ENCODE measurements around the gene GRID2. TPM values are rescaled to one million over a fixed set of nuclear protein-coding genes. Genes with fewer than 3 reads are reported as not detected.

GRID2 gene
- total and polyA plus RNA-seq, 7 experiments from 2014 or later = not detected

- H3K36me3 ChIP-seq (ENCODE audit: control insufficient read depth in 2 of 3, insufficient read depth in 3 of 3, low read length in 3 of 3) = no peaks in the 10 kb centered on the region
- intact Hi-C loops (cut with micrococcal nuclease) = no loop called here
- CTCF ChIA-PET = no interaction called here
Measured at GRCh38 chr4:93337196-93337595, 1033.4 kb downstream of the GRID2 start.

DNA sequence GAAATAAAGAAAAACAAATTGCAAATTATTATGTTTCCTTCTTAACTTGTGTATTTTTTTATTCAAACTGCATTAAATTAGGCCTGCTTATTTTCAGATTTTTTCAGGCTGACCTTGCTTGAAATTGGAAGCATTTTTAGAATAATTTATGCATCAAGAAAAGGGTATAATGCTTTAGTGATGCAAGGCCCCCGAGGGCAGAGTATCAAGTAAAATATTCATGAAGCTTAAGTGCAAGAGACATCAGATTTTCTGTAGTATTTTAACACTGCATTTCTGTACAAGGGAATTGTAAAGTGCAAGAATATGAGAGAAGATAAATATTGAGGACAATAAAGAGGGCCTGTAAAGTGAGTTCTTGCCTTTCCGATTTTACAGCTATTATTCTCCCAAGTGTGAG lies 1039.0 kb downstream of the GRID2 start:
- intact Hi-C loops (cut with micrococcal nuclease) = no loop called here
- POLR2A ChIA-PET = no interaction called here

More at GRCh38 chr4:93337196-93337595, 1033.4 kb downstream of the GRID2 start:
- no peaks in the 10 kb centered on the region for H3K4me1 Mint-ChIP-seq
- H3K27ac ChIP-seq (ENCODE audit: low read depth, low read length) = no peak overlapping the region
- no peak overlapping the region for H3K4me3 Mint-ChIP-seq
- no peaks in the 10 kb centered on the region for H3K27me3 ChIP-seq (ENCODE audit: control insufficient read depth in 2 of 2, insufficient read depth in 2 of 2, low read length in 2 of 2)
- ATAC-seq (no peak), DNase-seq (no peak)
- H3K36me3 Mint-ChIP-seq = no peaks in the 10 kb centered on the region
- no peaks in the 10 kb centered on the region for H3K27me3 Mint-ChIP-seq
- H3K4me3 ChIP-seq (ENCODE audit: low read length) = no peak overlapping the region
- peaks cover 0 to 5% (median 0%) of the 10 kb centered on the region in 11 donors for H3K9me3 Mint-ChIP-seq
- H3K27ac Mint-ChIP-seq = no peak overlapping the region
- no peaks in the 10 kb centered on the region for H3K9me3 ChIP-seq (ENCODE audit: control insufficient read depth in 2 of 3, low read length in 3 of 3)
- POLR2A ChIA-PET = no interaction called here
- H3K4me1 ChIP-seq (ENCODE audit: control insufficient read depth in 2 of 2, insufficient read depth in 2 of 2, low read length in 2 of 2) = no peaks in the 10 kb centered on the region

GRCh38 chr4:93346840-93347239 lies 1043.1 kb downstream of the GRID2 start:
- H3K4me3 Mint-ChIP-seq = no peak overlapping the region
- ChIA-PET CTCF (no interaction called here), POLR2A (no interaction called here)
- no peak for ATAC-seq
- H3K9me3 ChIP-seq (ENCODE audit: control insufficient read depth in 2 of 3, low read length in 3 of 3) = no peaks in the 10 kb centered on the region
- no peak overlapping the region for H3K4me3 ChIP-seq (ENCODE audit: low read length)
- no peaks in the 10 kb centered on the region for H3K36me3 ChIP-seq (ENCODE audit: control insufficient read depth in 2 of 3, insufficient read depth in 3 of 3, low read length in 3 of 3)
- no peaks in the 10 kb centered on the region for H3K27me3 Mint-ChIP-seq
- DNase-seq = no peak
- intact Hi-C loops (cut with micrococcal nuclease) = no loop called here
- H3K27ac Mint-ChIP-seq = no peak overlapping the region
- H3K4me1 Mint-ChIP-seq = no peaks in the 10 kb centered on the region
- peaks cover 0 to 12% (median 2%) of the 10 kb centered on the region in 11 donors for H3K9me3 Mint-ChIP-seq
- no peaks in the 10 kb centered on the region for H3K36me3 Mint-ChIP-seq
- H3K27ac ChIP-seq (ENCODE audit: low read depth, low read length) = no peak overlapping the region
- no peaks in the 10 kb centered on the region for H3K27me3 ChIP-seq (ENCODE audit: control insufficient read depth in 2 of 2, insufficient read depth in 2 of 2, low read length in 2 of 2)
- no peaks in the 10 kb centered on the region for H3K4me1 ChIP-seq (ENCODE audit: control insufficient read depth in 2 of 2, insufficient read depth in 2 of 2, low read length in 2 of 2)

More for the DNA sequence above, 1039.0 kb downstream of the GRID2 start:
- no peaks in the 10 kb centered on the region for H3K27me3 Mint-ChIP-seq
- H3K27ac Mint-ChIP-seq = no peak overlapping the region
- H3K36me3 Mint-ChIP-seq = no peaks in the 10 kb centered on the region
- H3K4me3 Mint-ChIP-seq = no peak overlapping the region
- H3K27ac ChIP-seq (ENCODE audit: low read depth, low read length) = no peak overlapping the region
- H3K4me3 ChIP-seq (ENCODE audit: low read length) = no peak overlapping the region
- ATAC-seq = no peak
- H3K36me3 ChIP-seq (ENCODE audit: control insufficient read depth in 2 of 3, insufficient read depth in 3 of 3, low read length in 3 of 3) = no peaks in the 10 kb centered on the region
- no peaks in the 10 kb centered on the region for H3K9me3 ChIP-seq (ENCODE audit: control insufficient read depth in 2 of 3, low read length in 3 of 3)
- no peaks in the 10 kb centered on the region for H3K27me3 ChIP-seq (ENCODE audit: control insufficient read depth in 2 of 2, insufficient read depth in 2 of 2, low read length in 2 of 2)
- DNase-seq = no peak
- H3K4me1 Mint-ChIP-seq = no peaks in the 10 kb centered on the region
- CTCF ChIA-PET = no interaction called here
- peaks cover 0 to 9% (median 0%) of the 10 kb centered on the region in 11 donors for H3K9me3 Mint-ChIP-seq
- H3K4me1 ChIP-seq (ENCODE audit: control insufficient read depth in 2 of 2, insufficient read depth in 2 of 2, low read length in 2 of 2) = no peaks in the 10 kb centered on the region

GRCh38 chr4:93348896-93349295 lies 1045.1 kb downstream of the GRID2 start:
- H3K36me3 ChIP-seq (ENCODE audit: control insufficient read depth in 2 of 3, insufficient read depth in 3 of 3, low read length in 3 of 3) = no peaks in the 10 kb centered on the region
- no peaks in the 10 kb centered on the region for H3K9me3 ChIP-seq (ENCODE audit: control insufficient read depth in 2 of 3, low read length in 3 of 3)
- ATAC-seq (no peak), DNase-seq (no peak)
- Mint-ChIP-seq H3K9me3 (peaks cover 0 to 17% (median 2%) of the 10 kb centered on the region in 11 donors), H3K27ac (no peak overlapping the region), H3K36me3 (peaks cover 0 to 4% (median 0%) of the 10 kb centered on the region in 5 donors), H3K4me3 (no peak overlapping the region), H3K4me1 (no peaks in the 10 kb centered on the region), H3K27me3 (no peaks in the 10 kb centered on the region)
- ChIA-PET POLR2A (no interaction called here), CTCF (no interaction called here)
- no peaks in the 10 kb centered on the region for H3K4me1 ChIP-seq (ENCODE audit: control insufficient read depth in 2 of 2, insufficient read depth in 2 of 2, low read length in 2 of 2)
- H3K27me3 ChIP-seq (ENCODE audit: control insufficient read depth in 2 of 2, insufficient read depth in 2 of 2, low read length in 2 of 2) = no peaks in the 10 kb centered on the region
- no peak overlapping the region for H3K27ac ChIP-seq (ENCODE audit: low read depth, low read length)
- no peak overlapping the region for H3K4me3 ChIP-seq (ENCODE audit: low read length)
- intact Hi-C loops (cut with micrococcal nuclease) = no loop called here

GRCh38 chr4:93351846-93352245 lies 1048.1 kb downstream of the GRID2 start:
- peaks cover 0 to 16% (median 2%) of the 10 kb centered on the region in 11 donors for H3K9me3 Mint-ChIP-seq
- H3K27me3 ChIP-seq (ENCODE audit: control insufficient read depth in 2 of 2, insufficient read depth in 2 of 2, low read length in 2 of 2) = no peaks in the 10 kb centered on the region
- ATAC-seq = no peak
- H3K4me3 Mint-ChIP-seq = no peak overlapping the region
- intact Hi-C loops (cut with micrococcal nuclease) = no loop called here
- H3K4me1 Mint-ChIP-seq = no peaks in the 10 kb centered on the region
- no peaks in the 10 kb centered on the region for H3K4me1 ChIP-seq (ENCODE audit: control insufficient read depth in 2 of 2, insufficient read depth in 2 of 2, low read length in 2 of 2)
- H3K4me3 ChIP-seq (ENCODE audit: low read length) = no peak overlapping the region
- ChIA-PET POLR2A (no interaction called here), CTCF (no interaction called here)
- H3K36me3 Mint-ChIP-seq = peaks cover 0 to 4% (median 0%) of the 10 kb centered on the region in 5 donors
- no peaks in the 10 kb centered on the region for H3K9me3 ChIP-seq (ENCODE audit: control insufficient read depth in 2 of 3, low read length in 3 of 3)
- H3K27ac Mint-ChIP-seq = no peak overlapping the region
- no peaks in the 10 kb centered on the region for H3K27me3 Mint-ChIP-seq
- no peak for DNase-seq
- H3K27ac ChIP-seq (ENCODE audit: low read depth, low read length) = no peak overlapping the region
- H3K36me3 ChIP-seq (ENCODE audit: control insufficient read depth in 2 of 3, insufficient read depth in 3 of 3, low read length in 3 of 3) = no peaks in the 10 kb centered on the region

GRCh38 chr4:93355411-93355810 lies 1051.6 kb downstream of the GRID2 start:
- Mint-ChIP-seq H3K4me1 (no peaks in the 10 kb centered on the region), H3K27me3 (no peaks in the 10 kb centered on the region), H3K27ac (no peak overlapping the region), H3K9me3 (peaks cover 0 to 12% (median 2%) of the 10 kb centered on the region in 11 donors), H3K4me3 (no peak overlapping the region), H3K36me3 (peaks cover 0 to 4% (median 0%) of the 10 kb centered on the region in 5 donors)
- no peak for DNase-seq
- no peaks in the 10 kb centered on the region for H3K4me1 ChIP-seq (ENCODE audit: control insufficient read depth in 2 of 2, insufficient read depth in 2 of 2, low read length in 2 of 2)
- H3K4me3 ChIP-seq (ENCODE audit: low read length) = no peak overlapping the region
- ChIA-PET POLR2A (no interaction called here), CTCF (no interaction called here)
- no peak overlapping the region for H3K27ac ChIP-seq (ENCODE audit: low read depth, low read length)
- H3K36me3 ChIP-seq (ENCODE audit: control insufficient read depth in 2 of 3, insufficient read depth in 3 of 3, low read length in 3 of 3) = no peaks in the 10 kb centered on the region
- no peak for ATAC-seq
- intact Hi-C loops (cut with micrococcal nuclease) = no loop called here
- H3K9me3 ChIP-seq (ENCODE audit: control insufficient read depth in 2 of 3, low read length in 3 of 3) = no peaks in the 10 kb centered on the region
- H3K27me3 ChIP-seq (ENCODE audit: control insufficient read depth in 2 of 2, insufficient read depth in 2 of 2, low read length in 2 of 2) = no peaks in the 10 kb centered on the region

GRCh38 chr4:93359586-93359985 lies 1055.8 kb downstream of the GRID2 start:
- no peaks in the 10 kb centered on the region for H3K4me1 Mint-ChIP-seq
- no peaks in the 10 kb centered on the region for H3K4me1 ChIP-seq (ENCODE audit: control insufficient read depth in 2 of 2, insufficient read depth in 2 of 2, low read length in 2 of 2)
- no peaks in the 10 kb centered on the region for H3K36me3 Mint-ChIP-seq
- ChIA-PET POLR2A (no interaction called here), CTCF (no interaction called here)
- H3K27me3 ChIP-seq (ENCODE audit: control insufficient read depth in 2 of 2, insufficient read depth in 2 of 2, low read length in 2 of 2) = no peaks in the 10 kb centered on the region
- no peak overlapping the region for H3K27ac ChIP-seq (ENCODE audit: low read depth, low read length)
- no peaks in the 10 kb centered on the region for H3K36me3 ChIP-seq (ENCODE audit: control insufficient read depth in 2 of 3, insufficient read depth in 3 of 3, low read length in 3 of 3)
- no peaks in the 10 kb centered on the region for H3K27me3 Mint-ChIP-seq
- no peak for ATAC-seq
- no peak overlapping the region for H3K4me3 ChIP-seq (ENCODE audit: low read length)
- no peak for DNase-seq
- no peaks in the 10 kb centered on the region for H3K9me3 ChIP-seq (ENCODE audit: control insufficient read depth in 2 of 3, low read length in 3 of 3)
- intact Hi-C loops (cut with micrococcal nuclease) = no loop called here
- H3K9me3 Mint-ChIP-seq = peaks cover 0 to 5% (median 2%) of the 10 kb centered on the region in 11 donors
- no peak overlapping the region for H3K4me3 Mint-ChIP-seq
- H3K27ac Mint-ChIP-seq = no peak overlapping the region
